GM21737 (cell line): ENCODE measurements around the gene CIAO3.

ENCODE experiments used
- ATAC-seq: cut with Tn5 transposase; IDR thresholded peaks from one replicate; pipeline ENCODE4 v1.9.1; 2021; ENCODE audit warnings: mild to moderate bottlenecking, moderate library complexity; ENCODE audit not compliant: unreplicated experiment

The CIAO3 gene

GRCh38 chr16:740764-741505 lies at the start of gene CIAO3:
TSS of gene CIAO3 (minus strand) at chr16:740997. CDS start at chr16:740985, 12 bp downstream.
- peak; percentile 69 for ATAC-seq

GRCh38 chr16:790086-790485 lies 49.3 kb upstream of the CIAO3 start:
- ATAC-seq = no peak

- no peak for ATAC-seq
Measured at GRCh38 chr16:789191-789850, 48.5 kb upstream of the CIAO3 start.

GRCh38 chr16:788399-789126 lies 47.8 kb upstream of the CIAO3 start, which contains the start of gene CHTF18:
TSS of gene CHTF18 (plus strand) at chr16:788620. CDS start at chr16:788685, 65 bp downstream.
- ATAC-seq = peak; percentile 64

GRCh38 chr16:787978-788398 lies 47.2 kb upstream of the CIAO3 start, which contains the start of gene RPUSD1:
TSS of gene RPUSD1 (minus strand) at chr16:788381. CDS start at chr16:787737, 644 bp downstream.
- ATAC-seq = no peak

GRCh38 chr16:787321-787966 lies 46.6 kb upstream of the CIAO3 start:
- no peak for ATAC-seq

GRCh38 chr16:785563-786535 lies 45.1 kb upstream of the CIAO3 start:
- no peak for ATAC-seq

GRCh38 chr16:784431-784830 lies 43.6 kb upstream of the CIAO3 start:
- no peak for ATAC-seq

- no peak for ATAC-seq
Measured at GRCh38 chr16:783404-784161, 42.8 kb upstream of the CIAO3 start.

- ATAC-seq = no peak
Measured at GRCh38 chr16:782766-783403, 42.1 kb upstream of the CIAO3 start.

GRCh38 chr16:782258-782657 lies 41.5 kb upstream of the CIAO3 start:
- ATAC-seq = no peak

GRCh38 chr16:781346-782010 lies 40.7 kb upstream of the CIAO3 start:
- ATAC-seq = no peak

- ATAC-seq = no peak
Measured at GRCh38 chr16:780296-780695, 39.5 kb upstream of the CIAO3 start.

- ATAC-seq = no peak
Measured at GRCh38 chr16:779561-779960, 38.8 kb upstream of the CIAO3 start.

- ATAC-seq = no peak
Measured at GRCh38 chr16:778909-779527, 38.2 kb upstream of the CIAO3 start.

GRCh38 chr16:778447-778846 lies 37.6 kb upstream of the CIAO3 start:
- ATAC-seq = no peak

GRCh38 chr16:777826-778225 lies 37.0 kb upstream of the CIAO3 start:
- ATAC-seq = no peak

- no peak for ATAC-seq
Measured at GRCh38 chr16:776824-777223, 36.0 kb upstream of the CIAO3 start.
